Heart right ventricle (tissue), 16 donors: ENCODE results near the gene TUT7. TPM values are rescaled to one million over a fixed set of nuclear protein-coding genes. Genes with fewer than 3 reads are reported as not detected.
A peak's percentile ranks its signal among the peaks of the same experiment; 100 is the strongest.
"Not testable (repeated sequence)": the region's sequence is repeated elsewhere in the genome, so short reads cannot be mapped to it uniquely, and the experiment has no call there.

ENCODE experiments used
- ATAC-seq, 8 donors: fragments of 200-7000 bp; cut with Tn5 transposase; one replicate each; pipeline ENCODE4 v1.9.1; 2020; ENCODE audit warnings: mild to moderate bottlenecking in 8 of 8, moderate library complexity in 8 of 8, moderate number of reproducible peaks in 1 of 8
- DNase-seq, 2 donors: peaks; one replicate each; pipeline ENCODE4 v3.0.0-alpha.2; 2020
- H3K27ac ChIP-seq, 10 donors: fragments of 200-600 bp; sonication (generic) in 2 of 10; one replicate each; pipeline versions ENCODE4 v1.5.0 to v1.8.0; 2020 to 2022; ENCODE audit warnings: mild to moderate bottlenecking in 3 of 10
- H3K27me3 ChIP-seq, 7 donors: fragments of 200-600 bp; one replicate each; pipeline ENCODE4 v1.8.0; 2021 to 2022; ENCODE audit warnings: mild to moderate bottlenecking in 2 of 7
- H3K36me3 ChIP-seq, 9 donors: fragments of 200-600 bp; sonication (generic) in 1 of 9; one replicate each; pipeline versions ENCODE4 v1.5.0 to v1.8.0; 2020 to 2022; ENCODE audit warnings: mild to moderate bottlenecking in 2 of 9
- H3K4me1 ChIP-seq, 9 donors: fragments of 200-600 bp; sonication (generic) in 1 of 9; one replicate each; pipeline versions ENCODE4 v1.5.0 to v1.8.0; 2020 to 2022; ENCODE audit warnings: mild to moderate bottlenecking in 4 of 9
- H3K4me3 ChIP-seq, 10 donors: fragments of 200-600 bp; sonication (generic) in 2 of 10; one replicate each; pipeline versions ENCODE4 v1.5.0 to v1.8.0; 2020 to 2022; ENCODE audit warnings: mild to moderate bottlenecking in 7 of 10, moderate library complexity in 2 of 10
- H3K9me3 ChIP-seq, 11 donors: fragments of 200-600 bp in 10 of 11; sonication (generic) in 2 of 11; one replicate each; pipeline versions ENCODE4 v1.5.0 to v1.8.0; 2013 to 2022; ENCODE audit warnings: mild to moderate bottlenecking in 2 of 11, control low read depth in 1 of 11, moderate library complexity in 1 of 11
- CTCF ChIP-seq, 9 donors: fragments of 200-600 bp; sonication (generic) in 2 of 9; IDR thresholded peaks; one replicate each; pipeline versions ENCODE4 v1.5.0 to v1.8.0; 2021 to 2022; ENCODE audit warnings: antibody characterized with exemption in 9 of 9, mild to moderate bottlenecking in 5 of 9, moderate library complexity in 1 of 9
- WGBS, 2 donors: extraction: QIAGEN DNeasy Blood & Tissue Kit; methylation state at CpG; one replicate each; pipeline ENCODE4 v1.1.7; 2013; ENCODE audit warnings: inconsistent platforms in 1 of 2; 5-methylcytosine and 5-hydroxymethylcytosine counted together
- intact Hi-C, 10 donors: fragments of 100-400 bp; cut with DNase I; formaldehyde crosslinking; loops; one replicate each; pipeline versions ENCODE4 v1.11.1 to v1.14.2; 2022
- polyA plus RNA-seq, 2 donors: library from polyadenylated mRNA; stranded (reverse); fragments of 200-250 nt; gene quantifications; one replicate each; pipeline ENCODE4 v1.2.3, GENCODE V29; 2013
- total RNA-seq, 10 donors: library from RNA; stranded (reverse); fragmentation: NEBNext Ultra II Directional in 3 of 10; extraction: Animal tissue kit (Norgen Biotek cat#: 25700) in 3 of 10; gene quantifications; one replicate each; pipeline versions ENCODE4 v1.2.1 to v1.2.4, GENCODE V29; 2021 to 2023
- donor health status: Arrhythmogenic right ventricular cardiomyopathy.
- donor health status: ischemic (EF 13 %, LVEDD 7.1; RV severe dilation, severe dysfunction).
- donor health status: healthy with polysubstance abuse.
- donor health status: DM: no; HTN: yes; CAD: no.
- donor health status: DM: no; HTN: no; CAD: no.
- donor health status: ischemic (EF 25% LVEDD 6.9; RV normal size, moderate dysfunction).
- donor health status: ischemic (EF 25% LVEDD 5.7; RV mildly dilated, moderate dysfunction).
- donor health status: healthy.
- donor health status: DM: yes; HTN: yes; CAD: no.
- donor health status: Ischemic cardiomyopathy.
- donor health status: ischemic (EF 35%, LVEDD 5.7; RV mildly dilated, moderate dysfunction).
- donor health status: nonischemic (EF 11% LVEDD 7.7; RV severe dilation, severe dysfunction).
- donor health status: DM: yes; HTN: yes; CAD: no.
- donor health status: PGD.
- donor health status: ischemic (EF 29% LVEDD 5.4; RV normal size, mild dysfunction).
- donor health status: nonischemic (EF 23%, LVEDD 6.1; RV moderate dilation, normal function).

The TUT7 gene
- total and polyA plus RNA-seq, 12 donors, result 6.0 to 16.7 (median 14.2) TPM

- Histone ChIP-seq H3K27ac (no peak overlapping the region), H3K4me1 (no peaks in the 10 kb centered on the region), H3K9me3 (peaks cover 0 to 12% (median 0%) of the 10 kb centered on the region in 11 donors), H3K27me3 (peaks cover 0 to 14% (median 0%) of the 10 kb centered on the region in 7 donors), H3K4me3 (no peak overlapping the region), H3K36me3 (no peaks in the 10 kb centered on the region)
- WGBS, 2 donors, result 91 to 92% methylated on average over 4 of the region's 4 CpGs
- ATAC-seq (no peak), DNase-seq (no peak)
- TF ChIP-seq CTCF (IDR thresholded peaks at IDR 0.05), result no peak
- intact Hi-C loops, result no loop called here
Observed at GRCh38 chr9:86389628-86390027, 35.4 kb upstream of the TUT7 start.

- Histone ChIP-seq H3K4me3 (no peak overlapping the region), H3K36me3 (no peaks in the 10 kb centered on the region), H3K9me3 (peaks cover 0 to 18% (median 0%) of the 10 kb centered on the region in 11 donors), H3K4me1 (no peaks in the 10 kb centered on the region), H3K27ac (no peak overlapping the region), H3K27me3 (peaks cover 0 to 14% (median 0%) of the 10 kb centered on the region in 7 donors)
- no peak for TF ChIP-seq CTCF (IDR thresholded peaks at IDR 0.05)
- intact Hi-C loops, result no loop called here
- no peak for DNase-seq
- WGBS, 2 donors, result 55 to 70% methylated on average over 3 of the region's 3 CpGs
- ATAC-seq, result no peak
Observed at GRCh38 chr9:86387376-86387775, 33.2 kb upstream of the TUT7 start.

- H3K4me3 ChIP-seq, ATAC-seq, H3K27me3 ChIP-seq, DNase-seq, H3K36me3 ChIP-seq, H3K27ac ChIP-seq, intact Hi-C loops, H3K4me1 ChIP-seq: not testable (repeated sequence)
- 77 to 82% methylated on average over 11 of the region's 11 CpGs for WGBS, 2 donors
- peaks cover 0 to 21% (median 0%) of the 10 kb centered on the region in 11 donors for H3K9me3 ChIP-seq
Observed at GRCh38 chr9:86383000-86383399, 28.8 kb upstream of the TUT7 start.

GRCh38 chr9:86376016-86376415 is 21.8 kb upstream of the TUT7 start:
- ATAC-seq, result no peak
- H3K36me3 ChIP-seq, result no peaks in the 10 kb centered on the region
- intact Hi-C loops, result no loop called here
- no peak for TF ChIP-seq CTCF (IDR thresholded peaks at IDR 0.05)
- no peak overlapping the region for H3K27ac ChIP-seq
- no peaks in the 10 kb centered on the region for H3K4me1 ChIP-seq
- no peak for DNase-seq
- no peak overlapping the region for H3K4me3 ChIP-seq
- 87 to 92% methylated on average over 5 of the region's 5 CpGs for WGBS, 2 donors
- peaks cover 0 to 31% (median 0%) of the 10 kb centered on the region in 11 donors for H3K9me3 ChIP-seq
- peaks cover 0 to 8% (median 0%) of the 10 kb centered on the region in 7 donors for H3K27me3 ChIP-seq

GRCh38 chr9:86369810-86370209 is 15.6 kb upstream of the TUT7 start:
- DNase-seq (no peak), ATAC-seq (no peak)
- Histone ChIP-seq H3K4me1 (peaks cover 0 to 12% (median 0%) of the 10 kb centered on the region in 9 donors), H3K36me3 (no peaks in the 10 kb centered on the region), H3K27me3 (peaks cover 0 to 8% (median 0%) of the 10 kb centered on the region in 7 donors), H3K27ac (peak overlapping the region in 1 of 10 donors; percentile 46), H3K9me3 (peaks cover 0 to 54% (median 18%) of the 10 kb centered on the region in 11 donors), H3K4me3 (no peak overlapping the region)
- TF ChIP-seq CTCF (IDR thresholded peaks at IDR 0.05), result no peak
- intact Hi-C loops, result no loop called here
- 63 to 72% methylated on average over 5 of the region's 5 CpGs for WGBS, 2 donors
